GM19467 (cell line): ENCODE data around the gene MYBPC2.
"Not testable (repeated sequence)": the region's sequence is repeated elsewhere in the genome, so short reads cannot be mapped to it uniquely, and the experiment has no call there.

Experiments
- ATAC-seq: cut with Tn5 transposase; IDR thresholded peaks from one replicate; pipeline ENCODE4 v1.9.1; 2021; ENCODE audit warnings: mild to moderate bottlenecking, moderate library complexity; ENCODE audit not compliant: unreplicated experiment

Gene MYBPC2

DNA sequence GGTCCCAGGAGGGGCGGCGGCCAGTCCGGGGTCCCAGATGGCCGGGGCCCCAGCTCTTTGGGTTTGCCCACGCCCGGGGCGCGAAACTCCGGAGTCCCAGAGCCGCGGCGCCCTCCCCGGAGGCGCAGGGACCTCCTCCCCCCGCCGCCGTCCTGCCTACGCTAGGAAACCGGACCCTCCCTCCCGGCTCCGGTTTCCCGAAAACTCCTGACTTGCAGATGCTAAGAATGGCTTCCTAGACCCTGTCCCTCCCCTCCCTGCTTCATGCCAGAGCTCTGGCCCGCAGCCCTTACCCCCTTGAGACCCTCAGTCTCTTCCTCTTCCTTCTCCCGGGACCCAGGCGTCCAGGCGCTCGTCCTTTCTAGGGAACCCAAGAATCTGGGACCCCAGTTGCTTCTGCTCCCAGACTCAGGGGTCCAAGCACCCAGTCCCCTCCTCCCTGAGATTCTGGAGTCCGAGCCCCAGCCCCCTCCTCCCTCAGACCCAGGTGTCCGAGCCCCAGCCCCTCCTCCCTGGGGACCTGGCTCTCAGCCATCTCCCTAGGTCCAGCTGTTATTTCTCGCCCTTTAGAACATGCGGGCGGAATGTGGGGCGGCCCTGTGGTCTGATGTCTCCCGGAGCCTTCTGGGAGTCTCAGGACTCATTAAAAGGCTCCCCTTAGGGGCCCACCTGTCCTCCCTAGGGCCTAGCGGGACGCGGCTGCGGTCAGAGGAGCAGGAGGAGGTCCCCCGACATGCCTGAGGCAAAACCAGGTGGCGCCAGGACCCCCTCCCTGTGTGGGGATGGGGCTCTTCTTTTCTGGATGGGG, at the start of gene MYBPC2:
MYBPC2 (plus strand) TSS at position 672 of the 808 bp plus-strand sequence; CDS start at position 734, 62 bp downstream.
- no peak for ATAC-seq

GRCh38 chr19:50383001-50383851, 49.5 kb upstream of the MYBPC2 start:
- peak; percentile 1 for ATAC-seq

- peak; percentile 79 for ATAC-seq
Observed at GRCh38 chr19:50383852-50384684, 48.6 kb upstream of the MYBPC2 start, which contains the start of gene POLD1. TSS of gene POLD1 (plus strand) at chr19:50384347. CDS start at chr19:50398852, 14,505 bp downstream.

DNA sequence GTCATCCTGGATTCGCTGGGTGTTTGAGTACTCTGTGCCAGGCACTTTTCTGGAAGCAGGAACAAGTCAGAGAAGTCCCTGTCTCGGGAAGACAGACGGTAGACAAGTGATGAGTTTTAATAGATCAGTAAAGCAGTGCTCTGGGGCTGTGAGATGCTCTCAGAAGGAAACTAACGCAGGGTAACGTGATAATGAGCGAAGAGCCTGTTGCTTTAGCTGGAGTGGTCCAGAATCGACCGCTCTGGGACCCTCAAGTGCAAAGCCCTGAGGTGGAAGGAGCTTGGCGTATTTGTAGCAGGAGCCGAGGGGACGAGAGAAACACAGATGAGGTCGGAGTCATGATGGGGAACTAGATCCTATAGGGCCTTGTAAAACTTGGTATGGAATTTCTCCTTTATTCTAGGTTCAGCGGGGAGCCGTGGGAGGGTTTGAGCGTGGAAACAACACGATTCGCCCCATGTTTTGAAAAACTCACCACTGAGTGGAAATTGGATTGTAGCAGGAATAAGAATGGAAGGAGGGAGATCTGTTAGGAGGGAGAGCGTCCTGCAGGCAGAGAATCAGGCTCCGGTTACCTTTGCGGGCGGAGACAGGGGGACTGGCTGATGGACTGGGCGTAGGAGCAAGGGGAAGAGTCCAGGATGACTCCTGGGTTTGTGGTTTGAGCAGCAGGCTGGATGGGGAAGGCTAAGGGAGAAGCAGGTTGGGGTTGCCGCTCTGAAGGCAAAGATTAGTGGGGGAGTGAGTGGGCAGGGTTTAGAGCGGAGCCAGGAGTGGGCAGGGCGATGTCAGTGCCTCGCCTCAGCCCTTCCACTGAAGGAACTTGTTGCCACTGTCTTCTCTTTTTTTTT, 47.8 kb upstream of the MYBPC2 start:
- ATAC-seq = no peak

DNA sequence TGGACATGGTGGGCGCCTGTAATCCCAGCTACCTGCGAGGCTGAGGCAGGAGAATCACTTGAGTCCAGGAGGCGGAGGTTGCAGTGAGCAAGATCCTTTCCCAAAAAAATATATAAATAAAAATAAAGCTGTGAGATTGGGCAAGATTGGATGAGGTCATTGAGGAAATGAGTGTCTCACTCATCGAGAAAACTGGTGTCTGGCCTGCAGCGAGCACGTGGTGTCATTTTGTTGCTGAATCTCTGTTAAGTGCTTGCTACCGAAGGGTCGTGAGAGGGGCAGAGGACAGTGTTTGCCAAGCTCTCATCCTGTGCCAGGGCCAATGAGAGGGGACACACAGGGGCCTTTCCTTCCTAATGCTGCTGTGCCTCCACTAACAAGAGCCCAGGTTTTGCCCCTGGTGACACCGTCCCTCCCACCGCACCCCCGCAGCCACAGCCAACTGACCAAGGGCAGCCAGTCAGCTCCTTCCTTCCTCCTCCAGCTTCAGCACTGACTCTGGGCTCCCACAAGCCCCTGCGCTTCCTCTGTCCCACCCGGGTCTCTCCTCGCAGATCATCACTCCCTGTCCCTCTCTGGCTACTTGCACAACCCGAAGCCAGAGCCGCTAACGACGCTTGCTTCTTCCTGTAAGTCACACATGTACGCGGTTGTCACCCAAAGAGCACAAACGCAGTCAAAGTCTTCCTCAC, 45.4 kb upstream of the MYBPC2 start:
- ATAC-seq = no peak

- no peak for ATAC-seq
Observed at GRCh38 chr19:50387868-50388245, 44.8 kb upstream of the MYBPC2 start.

- ATAC-seq = not testable (repeated sequence)
Observed at GRCh38 chr19:50390295-50390694, 42.4 kb upstream of the MYBPC2 start.

- not testable (repeated sequence) for ATAC-seq
Observed at GRCh38 chr19:50390952-50391351, 41.7 kb upstream of the MYBPC2 start.

DNA sequence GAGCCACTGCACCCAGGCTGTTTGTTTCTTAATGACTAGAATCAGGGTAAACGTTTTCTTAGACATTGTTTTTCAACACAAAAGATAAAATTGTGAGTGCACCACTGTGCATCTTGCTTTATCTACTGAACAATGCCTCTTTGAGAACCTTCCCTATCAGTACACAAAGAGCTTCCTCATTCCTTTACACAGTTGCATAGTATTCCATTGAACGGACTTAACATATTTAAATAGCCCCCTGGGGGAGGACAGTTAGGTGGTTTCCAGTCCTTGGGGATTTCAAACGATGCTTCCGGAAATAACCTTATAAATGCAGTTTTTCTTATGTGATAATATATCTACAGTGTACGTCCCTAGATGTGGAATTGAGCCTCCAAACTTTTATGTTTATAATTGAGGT, 39.9 kb upstream of the MYBPC2 start:
- no peak for ATAC-seq

DNA sequence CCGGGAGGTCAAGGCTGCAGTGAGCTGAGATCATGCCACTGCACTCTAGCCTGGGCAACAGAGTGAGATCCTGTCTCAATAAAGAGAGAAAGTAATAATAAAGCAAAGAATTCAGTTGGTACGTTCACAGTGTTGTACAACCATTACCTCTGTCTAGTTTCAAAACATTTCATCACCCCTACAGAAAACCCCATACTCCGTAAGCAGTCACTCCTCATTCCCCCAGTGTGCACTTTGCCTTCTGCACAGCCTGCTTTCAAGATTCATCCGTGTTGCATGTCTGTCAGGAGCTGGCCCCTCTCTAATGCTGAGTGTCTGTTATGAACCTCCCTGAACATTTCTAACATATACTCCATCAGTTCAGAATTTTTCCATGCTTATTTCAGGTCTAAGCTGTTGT, 39.1 kb upstream of the MYBPC2 start:
- no peak for ATAC-seq

GRCh38 chr19:50394017-50394416, 38.7 kb upstream of the MYBPC2 start:
- ATAC-seq = no peak

DNA sequence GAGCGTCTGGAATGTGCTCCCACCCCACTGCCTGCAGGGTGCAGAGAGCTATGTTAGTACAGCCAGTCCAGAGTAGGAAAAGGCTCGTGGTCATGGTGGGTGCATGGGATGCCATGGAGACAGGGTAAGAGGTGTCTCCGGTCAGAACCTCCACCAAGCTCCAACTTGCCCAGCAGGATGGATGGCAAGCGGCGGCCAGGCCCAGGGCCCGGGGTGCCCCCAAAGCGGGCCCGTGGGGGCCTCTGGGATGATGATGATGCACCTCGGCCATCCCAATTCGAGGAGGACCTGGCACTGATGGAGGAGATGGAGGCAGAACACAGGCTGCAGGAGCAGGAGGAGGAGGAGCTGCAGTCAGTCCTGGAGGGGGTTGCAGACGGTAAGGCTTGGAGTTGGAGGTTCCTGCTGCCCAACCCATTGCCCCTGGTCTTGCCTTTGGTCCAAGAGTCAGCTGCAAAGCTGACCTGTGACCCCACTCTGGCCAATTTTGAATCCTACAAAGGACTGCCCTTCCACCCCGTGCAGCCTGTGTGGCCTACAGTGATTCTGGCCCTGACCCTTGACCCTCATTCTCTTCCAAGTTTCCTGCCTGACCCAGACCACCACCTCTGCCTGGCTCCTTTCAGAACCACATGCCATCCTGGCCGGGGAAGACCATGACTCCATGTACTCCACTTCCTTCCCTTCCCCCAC, 33.9 kb upstream of the MYBPC2 start:
- no peak for ATAC-seq

GRCh38 chr19:50399368-50399745, 33.3 kb upstream of the MYBPC2 start:
- no peak for ATAC-seq

- ATAC-seq = no peak
Observed at GRCh38 chr19:50401605-50402450, 30.9 kb upstream of the MYBPC2 start.

DNA sequence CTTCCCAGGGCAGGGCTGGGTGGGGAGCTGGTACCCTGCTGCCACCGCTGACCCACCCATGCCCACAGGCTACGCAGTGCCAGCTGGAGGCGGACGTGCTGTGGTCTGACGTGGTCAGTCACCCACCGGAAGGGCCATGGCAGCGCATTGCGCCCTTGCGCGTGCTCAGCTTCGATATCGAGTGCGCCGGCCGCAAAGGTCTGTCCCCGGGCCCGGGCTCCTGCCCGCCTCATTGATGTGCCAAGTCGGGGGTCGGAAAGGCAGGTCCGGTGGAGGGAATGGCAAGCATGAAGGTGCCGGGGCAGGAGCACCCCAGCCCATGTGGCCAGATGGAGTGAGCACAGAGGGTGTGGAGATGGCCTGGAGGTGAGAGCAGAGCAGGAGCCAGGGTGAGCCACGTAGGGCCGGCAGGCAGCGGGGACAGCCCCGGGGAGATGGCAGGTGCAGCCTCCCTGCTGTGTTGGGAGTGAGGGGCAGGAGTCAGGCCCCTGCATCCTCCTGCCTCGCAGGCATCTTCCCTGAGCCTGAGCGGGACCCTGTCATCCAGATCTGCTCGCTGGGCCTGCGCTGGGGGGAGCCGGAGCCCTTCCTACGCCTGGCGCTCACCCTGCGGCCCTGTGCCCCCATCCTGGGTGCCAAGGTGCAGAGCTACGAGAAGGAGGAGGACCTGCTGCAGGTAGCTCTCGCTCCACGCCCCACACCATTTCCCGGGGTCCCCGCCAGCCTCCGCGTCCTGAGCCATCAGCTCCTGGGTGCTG, 30.0 kb upstream of the MYBPC2 start:
- no peak for ATAC-seq

DNA sequence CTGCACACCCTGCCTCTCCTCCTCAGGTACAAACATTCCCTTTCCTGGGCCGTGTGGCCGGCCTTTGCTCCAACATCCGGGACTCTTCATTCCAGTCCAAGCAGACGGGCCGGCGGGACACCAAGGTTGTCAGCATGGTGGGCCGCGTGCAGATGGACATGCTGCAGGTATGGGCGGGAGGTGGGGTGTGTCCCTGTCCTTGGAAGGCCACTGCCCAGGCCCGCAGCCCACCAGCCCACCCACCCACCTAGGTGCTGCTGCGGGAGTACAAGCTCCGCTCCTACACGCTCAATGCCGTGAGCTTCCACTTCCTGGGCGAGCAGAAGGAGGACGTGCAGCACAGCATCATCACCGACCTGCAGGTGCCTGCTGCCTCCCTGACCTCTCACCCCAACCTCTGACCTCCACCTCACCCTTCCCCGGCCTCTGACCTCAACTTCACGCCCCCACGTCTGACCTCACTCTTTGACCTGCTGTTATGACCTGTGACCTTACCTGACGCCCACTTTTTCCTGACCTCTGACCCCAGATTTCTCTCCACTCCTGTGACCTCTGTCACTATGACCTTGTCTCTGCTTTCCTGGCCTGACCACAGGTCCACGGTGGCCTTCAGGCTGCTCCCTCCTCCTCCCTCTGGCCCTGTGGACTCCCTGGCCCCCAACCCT, 26.4 kb upstream of the MYBPC2 start:
- ATAC-seq = no peak

DNA sequence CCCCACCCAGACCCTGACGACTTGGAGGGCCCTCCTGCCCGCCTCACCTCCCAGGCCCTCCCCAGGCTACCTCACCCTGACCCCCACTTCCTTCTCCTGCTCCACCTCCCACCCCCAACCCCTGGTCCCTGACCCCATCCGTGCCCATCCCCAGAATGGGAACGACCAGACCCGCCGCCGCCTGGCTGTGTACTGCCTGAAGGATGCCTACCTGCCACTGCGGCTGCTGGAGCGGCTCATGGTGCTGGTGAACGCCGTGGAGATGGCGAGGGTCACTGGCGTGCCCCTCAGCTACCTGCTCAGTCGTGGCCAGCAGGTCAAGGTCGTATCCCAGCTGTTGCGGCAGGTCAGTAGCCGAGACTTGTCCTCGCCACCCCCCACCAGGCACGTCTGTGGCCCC, 25.9 kb upstream of the MYBPC2 start:
- ATAC-seq = no peak
